GM13976 (cell line): ENCODE results near the gene MCF2L2.
"Not testable (repeated sequence)": the region's sequence is repeated elsewhere in the genome, so short reads cannot be mapped to it uniquely, and the experiment has no call there.

Experiments
- DNase-seq: peaks from one replicate; pipeline ENCODE4 v3.0.0; 2012; ENCODE audit warnings: low spot score
- CTCF ChIP-seq: IDR thresholded peaks from 2 replicates; pipeline ENCODE4 v1.5.1; 2012; ENCODE audit warnings: borderline replicate concordance, mild to moderate bottlenecking; ENCODE audit not compliant: insufficient read depth; ENCODE audit errors: extremely low read depth, missing control alignments, control extremely low read depth
- in situ Hi-C: fragments of 300-500 bp; cut with MboI; formaldehyde crosslinking; loops from one replicate; pipeline ENCODE4 v1.12.0; 2022; ENCODE audit warnings: low sequenced_read_pairs, mixed read lengths, inconsistent platforms; ENCODE audit not compliant: unreplicated experiment

MCF2L2 gene

GRCh38 chr3:183372911-183373310 lies 55.5 kb downstream of the MCF2L2 start:
- in situ Hi-C loops, result no loop called here
- no peak for DNase-seq
- TF ChIP-seq CTCF, result no peak

GRCh38 chr3:183371600-183371968 lies 56.8 kb downstream of the MCF2L2 start:
- DNase-seq, in situ Hi-C loops: not testable (repeated sequence)

- no peak for TF ChIP-seq CTCF
- in situ Hi-C loops, result no loop called here
- DNase-seq, result no peak
Observed at GRCh38 chr3:183370391-183370790, 58.0 kb downstream of the MCF2L2 start.

- DNase-seq, result no peak
- in situ Hi-C loops, result no loop called here
- no peak for TF ChIP-seq CTCF
Observed at GRCh38 chr3:183369627-183370026, 58.8 kb downstream of the MCF2L2 start.

- no peak for DNase-seq
- in situ Hi-C loops, result no loop called here
Observed at GRCh38 chr3:183369117-183369516, 59.3 kb downstream of the MCF2L2 start.

GRCh38 chr3:183360971-183361624 lies 67.3 kb downstream of the MCF2L2 start:
- no peak for DNase-seq
- no peak for TF ChIP-seq CTCF
- in situ Hi-C loops, result no loop called here

More at GRCh38 chr3:183369117-183369516, 59.3 kb downstream of the MCF2L2 start:
- TF ChIP-seq CTCF, result no peak

GRCh38 chr3:183359036-183359435 lies 69.4 kb downstream of the MCF2L2 start:
- DNase-seq, result no peak
- in situ Hi-C loops, result no loop called here
- no peak for TF ChIP-seq CTCF
